Kidney epithelial cell (primary cell): ENCODE data around the gene TFDP2. TPM values are rescaled to one million over a fixed set of nuclear protein-coding genes. Genes with fewer than 3 reads are reported as not detected.

Source experiments
- DNase-seq: peaks from one replicate; pipeline ENCODE4 v3.0.0-alpha.2; 2010; ENCODE audit warnings: low read depth
- H3K27me3 ChIP-seq: 2 replicates; pipeline ENCODE4 v1.6.0; 2011; ENCODE audit warnings: low read length; ENCODE audit not compliant: control insufficient read depth, insufficient read depth
- H3K36me3 ChIP-seq: 2 replicates; pipeline ENCODE4 v1.5.1; 2011; ENCODE audit warnings: low read length; ENCODE audit not compliant: control insufficient read depth, insufficient read depth
- H3K4me3 ChIP-seq: 2 replicates; pipeline ENCODE4 v1.5.1; 2011; ENCODE audit warnings: low read depth, mild to moderate bottlenecking, control low read depth, low read length
- CTCF ChIP-seq: IDR thresholded peaks from 2 replicates; pipeline ENCODE4 v1.5.1; 2011; ENCODE audit warnings: mild to moderate bottlenecking, moderate library complexity, low read length, control low read depth, inconsistent platforms; ENCODE audit not compliant: insufficient read depth, poor library complexity, severe bottlenecking
- total RNA-seq: library from RNA; depleted of rRNA; stranded (reverse); fragments of >200 nt; gene quantifications from 2 replicates; pipeline ENCODE4 v1.2.3, GENCODE V29; 2015

TFDP2 gene
- total RNA-seq, 1 donor from 2014 or later = 48.0 TPM

GRCh38 chr3:141955175-141955574 is 194.2 kb downstream of the TFDP2 start:
- Histone ChIP-seq H3K4me3 (no peak overlapping the region), H3K36me3 (no peaks in the 10 kb centered on the region), H3K27me3 (no peaks in the 10 kb centered on the region)
- TF ChIP-seq CTCF = no peak
- no peak for DNase-seq

- no peak for DNase-seq
- no peaks in the 10 kb centered on the region for H3K36me3 ChIP-seq
- TF ChIP-seq CTCF = no peak
Measured at GRCh38 chr3:141952611-141953010, 196.7 kb downstream of the TFDP2 start.

GRCh38 chr3:141950572-141951493 is 198.5 kb downstream of the TFDP2 start:
- H3K4me3 ChIP-seq = no peak overlapping the region
- H3K27me3 ChIP-seq = no peaks in the 10 kb centered on the region
- H3K36me3 ChIP-seq = no peaks in the 10 kb centered on the region
- no peak for DNase-seq
- no peak for TF ChIP-seq CTCF

More at GRCh38 chr3:141952611-141953010, 196.7 kb downstream of the TFDP2 start:
- no peak overlapping the region for H3K4me3 ChIP-seq
- H3K27me3 ChIP-seq = no peaks in the 10 kb centered on the region

- DNase-seq = no peak
- Histone ChIP-seq H3K27me3 (no peaks in the 10 kb centered on the region), H3K4me3 (no peak overlapping the region), H3K36me3 (no peaks in the 10 kb centered on the region)
- TF ChIP-seq CTCF = no peak
Measured at GRCh38 chr3:141949972-141950371, 199.4 kb downstream of the TFDP2 start.

- Histone ChIP-seq H3K4me3 (no peak overlapping the region), H3K36me3 (no peaks in the 10 kb centered on the region), H3K27me3 (no peaks in the 10 kb centered on the region)
- no peak for DNase-seq
- no peak for TF ChIP-seq CTCF
Measured at GRCh38 chr3:141949399-141949798, 199.9 kb downstream of the TFDP2 start.
